HG02970 (cell line): Measurements from ENCODE around the gene NACA2.
"Not testable (repeated sequence)": the region's sequence is repeated elsewhere in the genome, so short reads cannot be mapped to it uniquely, and the experiment has no call there.

Experiments
- ATAC-seq: cut with Tn5 transposase; IDR thresholded peaks from one replicate; pipeline ENCODE4 v1.9.1; 2021; ENCODE audit warnings: mild to moderate bottlenecking, moderate library complexity, moderate number of reproducible peaks; ENCODE audit not compliant: unreplicated experiment, low FRiP score

The NACA2 gene

GRCh38 chr17:61591018-61591417 lies at the start of gene NACA2:
Gene NACA2 (minus strand): TSS chr17:61591219. CDS start chr17:61591180, 39 bp downstream.
- ATAC-seq = no peak

GRCh38 chr17:61639818-61640217 lies 48.8 kb upstream of the NACA2 start:
- no peak for ATAC-seq

- no peak for ATAC-seq
Measured at GRCh38 chr17:61638087-61638486, 47.1 kb upstream of the NACA2 start.

- no peak for ATAC-seq
Measured at GRCh38 chr17:61635913-61636432, 45.0 kb upstream of the NACA2 start.

GRCh38 chr17:61634942-61635538 lies 44.0 kb upstream of the NACA2 start:
- no peak for ATAC-seq

GRCh38 chr17:61634011-61634539 lies 43.1 kb upstream of the NACA2 start:
- no peak for ATAC-seq

- no peak for ATAC-seq
Measured at GRCh38 chr17:61632826-61633225, 41.8 kb upstream of the NACA2 start.

GRCh38 chr17:61631800-61632199 lies 40.8 kb upstream of the NACA2 start:
- ATAC-seq = no peak

- ATAC-seq = not testable (repeated sequence)
Measured at GRCh38 chr17:61628158-61628557, 37.1 kb upstream of the NACA2 start.

- ATAC-seq = no peak
Measured at GRCh38 chr17:61627658-61628057, 36.6 kb upstream of the NACA2 start.

GRCh38 chr17:61627125-61627524 lies 36.1 kb upstream of the NACA2 start:
- no peak for ATAC-seq

GRCh38 chr17:61625564-61625963 lies 34.5 kb upstream of the NACA2 start:
- ATAC-seq = no peak

GRCh38 chr17:61624951-61625350 lies 33.9 kb upstream of the NACA2 start:
- ATAC-seq = no peak

- no peak for ATAC-seq
Measured at GRCh38 chr17:61621317-61621716, 30.3 kb upstream of the NACA2 start.

- ATAC-seq = no peak
Measured at GRCh38 chr17:61619953-61620352, 28.9 kb upstream of the NACA2 start.

- no peak for ATAC-seq
Measured at GRCh38 chr17:61619493-61619892, 28.5 kb upstream of the NACA2 start.

GRCh38 chr17:61618950-61619349 lies 27.9 kb upstream of the NACA2 start:
- no peak for ATAC-seq

GRCh38 chr17:61617330-61617729 lies 26.3 kb upstream of the NACA2 start:
- ATAC-seq = no peak

GRCh38 chr17:61616783-61617182 lies 25.8 kb upstream of the NACA2 start:
- no peak for ATAC-seq

GRCh38 chr17:61614219-61614618 lies 23.2 kb upstream of the NACA2 start:
- ATAC-seq = no peak

GRCh38 chr17:61611323-61611722 lies 20.3 kb upstream of the NACA2 start:
- ATAC-seq = no peak

GRCh38 chr17:61605692-61606091 lies 14.7 kb upstream of the NACA2 start:
- ATAC-seq = no peak
